Tibial nerve (tissue), 4 donors: ENCODE measurements around the gene B4GALT5.

Source experiments
- CTCF ChIP-seq, 5 experiments: fragments of 200-600 bp in 3 of 5; fragments of 450-650 bp in 2 of 5; sonication (generic) in 3 of 5; IDR thresholded peaks; one replicate each; pipeline ENCODE4 v1.5.1; 2016 to 2019; ENCODE audit warnings: antibody characterized with exemption in 5 of 5, mild to moderate bottlenecking in 3 of 5, moderate library complexity in 2 of 5
- EP300 ChIP-seq, 2 donors: sonication (generic); formaldehyde crosslinking; IDR thresholded peaks; one replicate each; pipeline ENCODE4 v1.6.1; 2017; ENCODE audit warnings: antibody characterized with exemption in 2 of 2, mild to moderate bottlenecking in 1 of 2

- TF ChIP-seq CTCF (IDR thresholded peaks at IDR 0.05): no peak
- TF ChIP-seq EP300 (IDR thresholded peaks at IDR 0.05): no peak
Observed at GRCh38 chr20:49685161-49685601, 28.5 kb downstream of the B4GALT5 start.
